Right lobe of liver (tissue), 4 donors: ENCODE data around the gene PPARG.

Experiments used
- POLR2A ChIP-seq: fragments of 450-650 bp; IDR thresholded peaks from one replicate; pipeline ENCODE4 v1.6.1; 2017; ENCODE audit warnings: antibody characterized with exemption, mild to moderate bottlenecking
- TF ChIP-seq, protein P1 (sequence below), 4 donors: fragments of 200-600 bp in 3 of 4; fragments of 450-650 bp in 1 of 4; IDR thresholded peaks; one replicate each; pipeline versions ENCODE4 v1.5.1 to v1.8.0; 2016 to 2022; ENCODE audit warnings: antibody characterized with exemption in 4 of 4, mild to moderate bottlenecking in 2 of 4
- donor health status: DM: no; HTN: no; CAD: no.
- donor health status: DM: no; HTN: no; CAD: no.
- donor health status: DM: no; HTN: yes; CAD: no.

DNA sequence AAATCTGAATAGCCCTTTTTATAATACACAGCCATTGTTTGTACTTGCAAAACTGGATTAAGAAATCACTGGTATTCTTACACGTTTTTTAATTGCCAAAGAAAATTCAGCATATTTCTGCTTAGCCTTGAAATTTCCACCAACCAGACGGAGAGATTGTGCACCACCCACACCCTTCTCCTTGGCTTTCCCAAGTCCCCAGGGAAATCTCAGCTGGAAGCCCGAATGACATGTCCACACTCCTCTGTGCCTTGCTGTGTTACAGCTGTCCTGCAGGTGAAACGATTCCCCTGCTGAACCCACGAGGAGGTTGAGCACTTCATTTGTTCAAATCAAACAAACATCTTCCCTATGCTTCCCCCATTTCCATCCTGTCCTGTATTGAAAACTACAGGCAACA is 49.6 kb upstream of the PPARG start:
- TF ChIP-seq, protein P1, sequence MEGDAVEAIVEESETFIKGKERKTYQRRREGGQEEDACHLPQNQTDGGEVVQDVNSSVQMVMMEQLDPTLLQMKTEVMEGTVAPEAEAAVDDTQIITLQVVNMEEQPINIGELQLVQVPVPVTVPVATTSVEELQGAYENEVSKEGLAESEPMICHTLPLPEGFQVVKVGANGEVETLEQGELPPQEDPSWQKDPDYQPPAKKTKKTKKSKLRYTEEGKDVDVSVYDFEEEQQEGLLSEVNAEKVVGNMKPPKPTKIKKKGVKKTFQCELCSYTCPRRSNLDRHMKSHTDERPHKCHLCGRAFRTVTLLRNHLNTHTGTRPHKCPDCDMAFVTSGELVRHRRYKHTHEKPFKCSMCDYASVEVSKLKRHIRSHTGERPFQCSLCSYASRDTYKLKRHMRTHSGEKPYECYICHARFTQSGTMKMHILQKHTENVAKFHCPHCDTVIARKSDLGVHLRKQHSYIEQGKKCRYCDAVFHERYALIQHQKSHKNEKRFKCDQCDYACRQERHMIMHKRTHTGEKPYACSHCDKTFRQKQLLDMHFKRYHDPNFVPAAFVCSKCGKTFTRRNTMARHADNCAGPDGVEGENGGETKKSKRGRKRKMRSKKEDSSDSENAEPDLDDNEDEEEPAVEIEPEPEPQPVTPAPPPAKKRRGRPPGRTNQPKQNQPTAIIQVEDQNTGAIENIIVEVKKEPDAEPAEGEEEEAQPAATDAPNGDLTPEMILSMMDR (IDR thresholded peaks at IDR 0.05), result no peak
- TF ChIP-seq POLR2A, result no peak
